Panc1 (cell line): ENCODE data around the gene MBTPS1. TPM values are rescaled to one million over a fixed set of nuclear protein-coding genes. Genes with fewer than 3 reads are reported as not detected.

ENCODE experiments used
- ATAC-seq: fragments of 200-7000 bp; cut with Tn5 transposase; 2 replicates; pipeline ENCODE4 v1.9.1; 2020; ENCODE audit warnings: mild to moderate bottlenecking, moderate library complexity
- BruUV-seq: library from RNA; stranded (reverse); fragments of 400-500 nt; replicated peaks from 2 replicates; lab custom pipeline; 2021; lab: Mats Ljungman, UMichigan
- CTCF ChIA-PET: fragments of 300-600 bp; sonication (Branson Sonifier 250); formaldehyde crosslinking; loops from one replicate; lab custom pipeline; 2022; ENCODE audit warnings: antibody characterized with exemption; lab: Charles Lee
- POLR2A ChIA-PET: fragments of 300-600 bp; sonication (Branson Sonifier 250); formaldehyde crosslinking; loops from one replicate; lab custom pipeline; 2022; ENCODE audit warnings: antibody characterized with exemption; lab: Charles Lee
- DNase-seq: peaks from one replicate; pipeline ENCODE4 v3.0.0-alpha.2; 2010; ENCODE audit warnings: low read depth, low spot score
- H3K27ac ChIP-seq: 2 replicates; pipeline ENCODE4 v1.5.1; 2011; ENCODE audit warnings: mild to moderate bottlenecking, low read length, inconsistent platforms
- H3K27me3 ChIP-seq: fragments of 200-500 bp; sonication (Bioruptor generic); 2 replicates; pipeline ENCODE4 v1.6.0; 2014; ENCODE audit warnings: low read length, inconsistent platforms; ENCODE audit not compliant: control insufficient read depth, insufficient read depth
- H3K36me3 ChIP-seq: fragments of 200-500 bp; sonication (Bioruptor generic); 2 replicates; pipeline ENCODE4 v1.5.1; 2014; ENCODE audit warnings: inconsistent platforms, mild to moderate bottlenecking, low read length, moderate library complexity; ENCODE audit not compliant: control insufficient read depth, insufficient read depth
- H3K4me1 ChIP-seq: 2 replicates; pipeline ENCODE4 v1.5.1; 2011; ENCODE audit warnings: inconsistent platforms, mild to moderate bottlenecking, low read length, moderate library complexity; ENCODE audit not compliant: control insufficient read depth, insufficient read depth
- H3K4me3 ChIP-seq, 2 experiments: 2 replicates each; pipeline ENCODE4 v1.5.1; 2011 to 2012; ENCODE audit warnings: low read depth in 2 of 2, low read length in 2 of 2, mild to moderate bottlenecking in 2 of 2, inconsistent platforms in 1 of 2, moderate library complexity in 1 of 2
- H3K9me3 ChIP-seq: fragments of 200-500 bp; sonication (Bioruptor generic); 2 replicates; pipeline ENCODE4 v1.5.1; 2014; ENCODE audit warnings: low read depth, mild to moderate bottlenecking, inconsistent platforms, low read length, moderate library complexity; ENCODE audit not compliant: control insufficient read depth, insufficient read depth
- POLR2AphosphoS5 ChIP-seq: IDR thresholded peaks from 2 replicates; pipeline ENCODE4 v1.6.1; 2012; ENCODE audit warnings: mild to moderate bottlenecking, low read depth, low read length, moderate library complexity
- SIN3A ChIP-seq: IDR thresholded peaks from 2 replicates; pipeline ENCODE4 v1.6.1; 2012; ENCODE audit warnings: low read depth, mild to moderate bottlenecking, low read length, moderate library complexity, borderline replicate concordance; ENCODE audit not compliant: insufficient read depth
- TCF7L2 ChIP-seq: IDR thresholded peaks from 2 replicates; pipeline ENCODE4 v1.6.1; 2011; ENCODE audit warnings: mild to moderate bottlenecking, low read depth, low read length, inconsistent platforms
- in situ Hi-C: cut with HindIII; loops from 2 replicates; pipeline ENCODE4 v1.10.0; 2016; ENCODE audit warnings: low sequenced_read_pairs, low pct_unique_long_range_greater_than_20kb
- intact Hi-C: fragments of 100-400 bp; cut with micrococcal nuclease; formaldehyde crosslinking; loops from one replicate; pipeline ENCODE4 v1.10.0; 2022; ENCODE audit not compliant: unreplicated experiment
- total RNA-seq: library from RNA; stranded (reverse); gene quantifications from one replicate; pipeline ENCODE4 v1.2.1, GENCODE V29; 2021; ENCODE audit not compliant: unreplicated experiment
- TF ChIP-seq, protein P1 (sequence below): fragments of 450-650 bp; IDR thresholded peaks from 2 replicates; pipeline ENCODE4 v1.5.1; 2017; ENCODE audit warnings: mild to moderate bottlenecking
- TF ChIP-seq, protein P2 (sequence below), 2 experiments: IDR thresholded peaks; 2 replicates each; pipeline ENCODE4 v1.6.1; 2011 to 2012; ENCODE audit warnings: low read depth in 2 of 2, control low read depth in 1 of 2, low read length in 1 of 2, mild to moderate bottlenecking in 1 of 2, moderate library complexity in 1 of 2; ENCODE audit not compliant: insufficient read depth in 1 of 2

MBTPS1 gene
- total RNA-seq, 1 experiment from 2014 or later, result 66.8 TPM

DNA sequence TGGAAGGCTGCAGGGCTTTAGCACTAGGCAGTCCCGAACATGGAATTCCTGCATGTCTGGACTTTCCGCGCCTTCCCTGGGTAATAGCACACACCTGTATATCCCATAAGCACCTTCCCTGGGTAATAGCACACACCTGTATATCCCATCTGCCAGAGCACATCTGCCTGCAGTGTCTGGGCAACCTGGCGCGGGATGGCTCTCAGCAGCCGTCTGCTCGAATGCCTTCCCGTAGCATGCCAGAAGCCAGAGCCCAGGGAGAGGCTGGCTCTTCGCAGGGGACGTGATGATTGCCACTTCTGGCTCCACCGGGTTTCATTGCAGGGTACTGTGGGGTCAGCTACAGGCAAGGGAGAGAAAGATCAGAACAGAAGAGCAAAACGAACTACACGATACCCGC, 21.3 kb downstream of the MBTPS1 start:
- in situ Hi-C loops, result no loop called here

DNA sequence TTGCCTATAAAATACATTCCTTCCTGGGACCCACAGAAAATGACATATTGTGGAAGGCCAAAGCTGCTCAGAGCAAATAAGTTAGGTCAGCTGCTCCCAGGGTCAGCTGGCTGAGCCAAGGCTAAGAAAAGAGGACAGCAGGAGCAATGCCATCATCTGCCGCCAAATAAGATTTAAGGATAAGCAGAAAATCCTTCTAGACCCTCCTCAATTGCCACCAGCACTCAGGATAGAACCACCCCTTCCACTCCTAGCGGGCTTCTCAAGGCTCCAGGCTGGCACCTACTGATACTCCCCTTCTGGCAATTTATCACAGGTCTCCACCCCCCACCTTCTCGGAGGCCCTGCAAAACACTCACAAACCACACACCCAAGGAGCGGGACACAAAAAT, 22.9 kb downstream of the MBTPS1 start:
- in situ Hi-C loops, result no loop called here
- POLR2A ChIA-PET, result no interaction called here
- Histone ChIP-seq H3K4me3 (no peak overlapping the region), H3K9me3 (no peaks in the 10 kb centered on the region), H3K27ac (no peak overlapping the region), H3K27me3 (no peaks in the 10 kb centered on the region), H3K36me3 (no peaks in the 10 kb centered on the region; the same call in 1 of the 2 replicates), H3K4me1 (peaks cover 15% of the 10 kb centered on the region)
- CTCF ChIA-PET, result no interaction called here
- no peak for TF ChIP-seq SIN3A
- TF ChIP-seq POLR2AphosphoS5, result no peak
- TF ChIP-seq TCF7L2, result no peak
- TF ChIP-seq, protein P1, sequence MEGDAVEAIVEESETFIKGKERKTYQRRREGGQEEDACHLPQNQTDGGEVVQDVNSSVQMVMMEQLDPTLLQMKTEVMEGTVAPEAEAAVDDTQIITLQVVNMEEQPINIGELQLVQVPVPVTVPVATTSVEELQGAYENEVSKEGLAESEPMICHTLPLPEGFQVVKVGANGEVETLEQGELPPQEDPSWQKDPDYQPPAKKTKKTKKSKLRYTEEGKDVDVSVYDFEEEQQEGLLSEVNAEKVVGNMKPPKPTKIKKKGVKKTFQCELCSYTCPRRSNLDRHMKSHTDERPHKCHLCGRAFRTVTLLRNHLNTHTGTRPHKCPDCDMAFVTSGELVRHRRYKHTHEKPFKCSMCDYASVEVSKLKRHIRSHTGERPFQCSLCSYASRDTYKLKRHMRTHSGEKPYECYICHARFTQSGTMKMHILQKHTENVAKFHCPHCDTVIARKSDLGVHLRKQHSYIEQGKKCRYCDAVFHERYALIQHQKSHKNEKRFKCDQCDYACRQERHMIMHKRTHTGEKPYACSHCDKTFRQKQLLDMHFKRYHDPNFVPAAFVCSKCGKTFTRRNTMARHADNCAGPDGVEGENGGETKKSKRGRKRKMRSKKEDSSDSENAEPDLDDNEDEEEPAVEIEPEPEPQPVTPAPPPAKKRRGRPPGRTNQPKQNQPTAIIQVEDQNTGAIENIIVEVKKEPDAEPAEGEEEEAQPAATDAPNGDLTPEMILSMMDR, result no peak
- TF ChIP-seq, protein P2, sequence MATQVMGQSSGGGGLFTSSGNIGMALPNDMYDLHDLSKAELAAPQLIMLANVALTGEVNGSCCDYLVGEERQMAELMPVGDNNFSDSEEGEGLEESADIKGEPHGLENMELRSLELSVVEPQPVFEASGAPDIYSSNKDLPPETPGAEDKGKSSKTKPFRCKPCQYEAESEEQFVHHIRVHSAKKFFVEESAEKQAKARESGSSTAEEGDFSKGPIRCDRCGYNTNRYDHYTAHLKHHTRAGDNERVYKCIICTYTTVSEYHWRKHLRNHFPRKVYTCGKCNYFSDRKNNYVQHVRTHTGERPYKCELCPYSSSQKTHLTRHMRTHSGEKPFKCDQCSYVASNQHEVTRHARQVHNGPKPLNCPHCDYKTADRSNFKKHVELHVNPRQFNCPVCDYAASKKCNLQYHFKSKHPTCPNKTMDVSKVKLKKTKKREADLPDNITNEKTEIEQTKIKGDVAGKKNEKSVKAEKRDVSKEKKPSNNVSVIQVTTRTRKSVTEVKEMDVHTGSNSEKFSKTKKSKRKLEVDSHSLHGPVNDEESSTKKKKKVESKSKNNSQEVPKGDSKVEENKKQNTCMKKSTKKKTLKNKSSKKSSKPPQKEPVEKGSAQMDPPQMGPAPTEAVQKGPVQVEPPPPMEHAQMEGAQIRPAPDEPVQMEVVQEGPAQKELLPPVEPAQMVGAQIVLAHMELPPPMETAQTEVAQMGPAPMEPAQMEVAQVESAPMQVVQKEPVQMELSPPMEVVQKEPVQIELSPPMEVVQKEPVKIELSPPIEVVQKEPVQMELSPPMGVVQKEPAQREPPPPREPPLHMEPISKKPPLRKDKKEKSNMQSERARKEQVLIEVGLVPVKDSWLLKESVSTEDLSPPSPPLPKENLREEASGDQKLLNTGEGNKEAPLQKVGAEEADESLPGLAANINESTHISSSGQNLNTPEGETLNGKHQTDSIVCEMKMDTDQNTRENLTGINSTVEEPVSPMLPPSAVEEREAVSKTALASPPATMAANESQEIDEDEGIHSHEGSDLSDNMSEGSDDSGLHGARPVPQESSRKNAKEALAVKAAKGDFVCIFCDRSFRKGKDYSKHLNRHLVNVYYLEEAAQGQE (IDR thresholded peaks at IDR 0.05; ENCODE audit: insufficient read depth in 1 of 2, low read depth in 2 of 2, low read length in 1 of 2), result no peak
- ATAC-seq (no peak), DNase-seq (no peak)
- BruUV-seq, result no TSS peak
- intact Hi-C loops, result no loop called here

More for the DNA sequence above, 21.3 kb downstream of the MBTPS1 start:
- Histone ChIP-seq H3K4me1 (peaks cover 15% of the 10 kb centered on the region), H3K36me3 (no peaks in the 10 kb centered on the region; the same call in 1 of the 2 replicates), H3K27ac (no peak overlapping the region), H3K27me3 (no peaks in the 10 kb centered on the region), H3K4me3 (no peak overlapping the region), H3K9me3 (no peaks in the 10 kb centered on the region)
- ATAC-seq, result no peak
- POLR2A ChIA-PET, result no interaction called here
- DNase-seq, result no peak
- intact Hi-C loops, result loop anchor here (5.0 kb wide), 1 partner anchor 77 kb away; no protein-coding TSS in a partner anchor
- TF ChIP-seq, protein P1, result no peak
- BruUV-seq, result no TSS peak
- CTCF ChIA-PET, result no interaction called here
